SK-N-SH (cell line): ENCODE measurements around the gene HACD4. TPM values are rescaled to one million over a fixed set of nuclear protein-coding genes. Genes with fewer than 3 reads are reported as not detected.
"Not testable (repeated sequence)": the region's sequence is repeated elsewhere in the genome, so short reads cannot be mapped to it uniquely, and the experiment has no call there.

Experiments
- CTCF ChIA-PET: fragments of 300-600, 350-600 bp; formaldehyde crosslinking; extraction: SDS; loops from one replicate; lab custom pipeline; 2021; lab: Yijun Ruan, JAX
- POLR2A ChIA-PET: fragments of 350-600 bp; sonication (Branson Sonifier 250); formaldehyde crosslinking; extraction: SDS; loops from one replicate; lab custom pipeline; 2020; ENCODE audit warnings: antibody characterized with exemption, inconsistent platforms; lab: Yijun Ruan, JAX
- DNase-seq: peaks from one replicate; pipeline ENCODE4 v3.0.0; 2012
- H2AFZ ChIP-seq: fragments of 200-600 bp; sonication (generic); 2 replicates; pipeline ENCODE4 v1.8.1; 2016; ENCODE audit warnings: antibody characterized with exemption, mild to moderate bottlenecking, low read depth
- H3F3A ChIP-seq: fragments of 200-600 bp; sonication (generic); replicated peaks from 2 replicates; pipeline ENCODE3; 2016; ENCODE audit warnings: antibody characterized with exemption, mild to moderate bottlenecking; ENCODE audit not compliant: insufficient read depth
- H3K27ac ChIP-seq, 2 experiments: fragments of 200-500 bp in 1 of 2; fragments of 200-600 bp in 1 of 2; sonication (Bioruptor generic) in 1 of 2; sonication (generic), shearing (Covaris generic) in 1 of 2; 2 replicates each; pipeline versions ENCODE4 v1.5.1 to v1.6.1; 2014 to 2016; ENCODE audit warnings: low read depth in 2 of 2, inconsistent platforms in 1 of 2, low read length in 1 of 2, mild to moderate bottlenecking in 1 of 2, mixed read lengths in 1 of 2
- H3K27me3 ChIP-seq: fragments of 200-600 bp; sonication (generic), shearing (Covaris generic); 2 replicates; pipeline ENCODE4 v1.6.1; 2016; ENCODE audit warnings: mixed run types; ENCODE audit not compliant: insufficient read depth
- H3K36me3 ChIP-seq, 2 experiments: fragments of 200-500 bp in 1 of 2; fragments of 200-600 bp in 1 of 2; sonication (Bioruptor generic) in 1 of 2; sonication (generic) in 1 of 2; replicated peaks in 1 of 2; 2 replicates each; pipeline versions ENCODE3 to v1.5.1; 2014 to 2016; ENCODE audit warnings: low read length in 1 of 2, mild to moderate bottlenecking in 1 of 2; ENCODE audit not compliant: insufficient read depth in 2 of 2, control insufficient read depth in 1 of 2
- H3K4me1 ChIP-seq, 2 experiments: fragments of 200-500 bp in 1 of 2; fragments of 200-600 bp in 1 of 2; sonication (Bioruptor generic) in 1 of 2; sonication (generic), shearing (Covaris generic) in 1 of 2; 2 replicates each; pipeline versions ENCODE4 v1.5.1 to v1.6.1; 2014 to 2016; ENCODE audit warnings: low read depth in 1 of 2, low read length in 1 of 2, mixed run types in 1 of 2; ENCODE audit not compliant: insufficient read depth in 2 of 2, control insufficient read depth in 1 of 2
- H3K4me2 ChIP-seq: fragments of 200-600 bp; sonication (generic), shearing (Covaris generic); 2 replicates; pipeline ENCODE4 v1.6.1; 2017; ENCODE audit warnings: mixed run types
- H3K4me3 ChIP-seq, 2 experiments: fragments of 200-500 bp in 1 of 2; fragments of 200-600 bp in 1 of 2; sonication (Bioruptor generic) in 1 of 2; sonication (generic), shearing (Covaris generic) in 1 of 2; 2 replicates each; pipeline versions ENCODE4 v1.5.1 to v1.8.1; 2014 to 2016; ENCODE audit warnings: low read depth in 2 of 2, inconsistent platforms in 1 of 2, low read length in 1 of 2, mild to moderate bottlenecking in 1 of 2, mixed read lengths in 1 of 2, moderate library complexity in 1 of 2
- H3K79me2 ChIP-seq: fragments of 200-600 bp; sonication (generic); 2 replicates; pipeline ENCODE4 v1.8.1; 2017; ENCODE audit warnings: mild to moderate bottlenecking; ENCODE audit not compliant: insufficient read depth
- H3K9ac ChIP-seq: fragments of 200-600 bp; sonication (generic); 2 replicates; pipeline ENCODE4 v1.6.1; 2017; ENCODE audit warnings: mixed run types
- H3K9me2 ChIP-seq: fragments of 200-600 bp; sonication (generic); 2 replicates; pipeline ENCODE4 v1.6.1; 2017; ENCODE audit warnings: mixed run types
- H3K9me3 ChIP-seq: fragments of 200-600 bp; sonication (generic); 2 replicates; pipeline ENCODE4 v1.6.1; 2017; ENCODE audit warnings: mixed run types, mild to moderate bottlenecking, moderate library complexity
- H4K20me1 ChIP-seq: fragments of 200-600 bp; sonication (generic); 2 replicates; pipeline ENCODE4 v1.6.1; 2017; ENCODE audit warnings: mild to moderate bottlenecking, mixed run types; ENCODE audit not compliant: insufficient read depth
- EZH2phosphoT487 ChIP-seq: fragments of 200-600 bp; sonication (generic); IDR thresholded peaks from 2 replicates; pipeline ENCODE4 v1.6.1; 2017; ENCODE audit warnings: low read depth, mixed run types, mild to moderate bottlenecking, antibody characterized with exemption, moderate library complexity, borderline replicate concordance
- GATA2 ChIP-seq: sonication (generic); formaldehyde crosslinking; IDR thresholded peaks from 2 replicates; pipeline ENCODE4 v1.5.0; 2020; ENCODE audit warnings: mild to moderate bottlenecking, missing genetic modification reagents
- MEF2A ChIP-seq: IDR thresholded peaks from 2 replicates; pipeline ENCODE4 v1.4.0; 2012; ENCODE audit warnings: low read depth, borderline replicate concordance
- RCOR1 ChIP-seq: fragments of 150-350 bp; IDR thresholded peaks from 2 replicates; pipeline ENCODE4 v1.6.1; 2017; ENCODE audit warnings: antibody characterized with exemption, low read length
- SIN3A ChIP-seq: IDR thresholded peaks from 2 replicates; pipeline ENCODE4 v1.6.1; 2012; ENCODE audit warnings: low read depth, mild to moderate bottlenecking, low read length, moderate library complexity, borderline replicate concordance
- WGBS: methylation state at CpG from one replicate; pipeline ENCODE4 v1.1.6; 2017; ENCODE audit warnings: low lambda C conversion rate; 5-methylcytosine and 5-hydroxymethylcytosine counted together
- polyA plus RNA-seq, 3 experiments: library from polyadenylated mRNA; depleted of rRNA; stranded (reverse); fragments of >200 nt; gene quantifications; 2 replicates each; pipeline ENCODE4 v1.2.3, GENCODE V29; 2012
- TF ChIP-seq, protein P1 (sequence below): fragments of 150-350 bp; IDR thresholded peaks from 2 replicates; pipeline ENCODE4 v1.6.1; 2017; ENCODE audit warnings: antibody characterized with exemption, low read length, low read depth, borderline replicate concordance
- TF ChIP-seq, protein P2 (sequence below): IDR thresholded peaks from 2 replicates; pipeline ENCODE4 v1.4.0; 2012; ENCODE audit warnings: low read depth, borderline replicate concordance
- TF ChIP-seq, protein P3 (sequence below): IDR thresholded peaks from 2 replicates; pipeline ENCODE4 v1.4.0; 2012; ENCODE audit warnings: low read depth

The HACD4 gene
- polyA plus RNA-seq, 1 of the 3 experiments (the other 2 are of a cell fraction): under 0.01 TPM

DNA sequence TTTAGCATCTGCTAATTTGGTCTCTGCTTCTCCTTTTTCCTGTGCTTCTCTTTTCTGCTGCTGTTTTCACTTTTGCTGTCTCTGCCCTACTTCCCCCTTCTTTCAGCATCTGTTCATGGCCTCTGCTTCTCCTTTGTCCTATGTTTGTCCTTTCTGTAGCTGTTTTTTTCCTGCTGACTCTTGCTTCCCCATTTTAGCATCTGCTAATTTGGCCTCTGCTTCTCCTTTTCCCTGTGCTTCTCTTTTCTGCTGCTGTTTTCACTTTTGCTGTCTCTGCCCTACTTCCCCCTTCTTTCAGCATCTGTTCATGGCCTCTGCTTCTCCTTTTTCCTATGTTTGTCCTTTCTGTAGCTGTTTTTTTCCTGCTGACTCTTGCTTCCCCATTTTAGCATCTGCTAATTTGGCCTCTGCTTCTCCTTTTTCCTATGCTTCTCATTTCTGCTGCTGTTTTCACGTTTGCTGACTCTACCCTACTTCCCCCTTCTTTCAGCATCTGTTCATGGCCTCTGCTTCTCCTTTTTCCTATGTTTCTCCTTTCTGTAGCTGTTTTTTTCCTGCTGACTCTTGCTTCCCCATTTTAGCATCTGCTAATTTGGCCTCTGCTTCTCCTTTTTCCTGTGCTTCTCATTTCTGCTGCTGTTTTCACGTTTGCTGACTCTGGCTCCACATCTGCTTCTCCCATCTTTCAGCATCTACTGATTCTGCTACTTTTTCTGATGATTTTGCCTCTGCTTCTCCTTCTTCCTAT lies 57.1 kb downstream of the HACD4 start:
- H3K27me3 ChIP-seq, H3K79me2 ChIP-seq, H3K4me3 ChIP-seq, H3K4me2 ChIP-seq, H3K9me2 ChIP-seq, H3F3A ChIP-seq, H3K27ac ChIP-seq, H2AFZ ChIP-seq, CTCF ChIA-PET, H3K9me3 ChIP-seq, POLR2A ChIA-PET, H3K9ac ChIP-seq, H4K20me1 ChIP-seq, H3K4me1 ChIP-seq, DNase-seq: not testable (repeated sequence)
- H3K36me3 ChIP-seq: peaks cover 14% of the 10 kb centered on the region in 2 experiments
- WGBS: 72% methylated on average over 2 of the region's 2 CpGs

DNA sequence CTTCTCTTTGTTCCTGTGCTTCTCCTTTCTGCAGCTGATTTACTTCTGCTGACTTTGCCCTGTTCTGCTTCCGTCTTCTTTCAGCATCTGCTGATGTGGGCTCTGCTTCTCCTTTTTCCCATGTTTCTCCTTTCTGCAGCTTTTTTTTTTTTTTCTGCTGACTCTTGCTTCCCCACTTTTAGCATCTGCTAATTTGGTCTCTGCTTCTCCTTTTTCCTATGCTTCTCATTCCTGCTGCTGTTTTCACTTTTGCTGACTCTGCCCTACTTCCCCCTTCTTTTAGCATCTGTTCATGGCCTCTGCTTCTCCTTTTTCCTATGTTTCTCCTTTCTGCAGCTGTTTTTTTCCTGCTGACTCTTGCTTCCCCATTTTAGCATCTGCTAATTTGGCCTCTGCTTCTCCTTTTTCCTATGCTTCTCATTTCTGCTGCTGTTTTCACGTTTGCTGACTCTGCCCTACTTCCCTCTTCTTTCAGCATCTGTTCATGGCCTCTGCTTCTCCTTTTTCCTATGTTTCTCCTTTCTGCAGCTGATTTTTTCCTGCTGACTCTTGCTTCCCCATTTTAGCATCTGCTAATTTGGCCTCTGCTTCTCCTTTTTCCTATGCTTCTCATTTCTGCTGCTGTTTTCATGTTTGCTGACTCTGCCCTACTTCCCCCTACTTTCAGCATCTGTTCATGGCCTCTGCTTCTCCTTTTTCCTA lies 58.0 kb downstream of the HACD4 start:
- H3K4me3 ChIP-seq, H3K4me1 ChIP-seq, H3K79me2 ChIP-seq, H3K9me2 ChIP-seq, H3K4me2 ChIP-seq, H3K27ac ChIP-seq, H3F3A ChIP-seq, DNase-seq, H3K9me3 ChIP-seq, H3K27me3 ChIP-seq, CTCF ChIA-PET, H2AFZ ChIP-seq, POLR2A ChIA-PET, H4K20me1 ChIP-seq, H3K9ac ChIP-seq: not testable (repeated sequence)
- peaks cover 14 to 17% of the 10 kb centered on the region in 2 experiments for H3K36me3 ChIP-seq
- 87% methylated on average over 2 of the region's 2 CpGs for WGBS

DNA sequence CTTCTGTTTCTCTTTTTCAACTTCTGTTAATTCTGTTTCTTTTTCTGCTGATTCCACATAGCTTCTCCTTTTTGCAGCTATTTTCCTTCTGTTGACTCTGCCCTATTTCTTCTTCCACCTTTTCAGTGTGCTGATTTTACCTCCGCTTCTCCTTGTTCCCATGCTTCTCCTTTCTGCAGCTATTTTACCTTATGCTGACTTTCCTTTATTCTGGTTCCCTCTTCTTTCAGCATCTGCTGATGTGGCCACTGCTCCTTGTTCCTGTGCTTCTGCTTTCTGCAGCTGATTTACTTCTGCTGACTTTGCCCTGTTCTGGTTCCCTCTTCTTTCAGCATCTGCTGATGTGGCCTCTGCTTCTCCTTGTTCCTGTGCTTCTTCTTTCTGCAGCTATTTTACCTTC lies 58.8 kb downstream of the HACD4 start:
- 95% methylated on average over 1 of the region's 1 CpG for WGBS
- no peak overlapping the region for H2AFZ ChIP-seq
- CTCF ChIA-PET: no interaction called here

More for the DNA sequence above, 58.8 kb downstream of the HACD4 start:
- POLR2A ChIA-PET: no interaction called here
- Histone ChIP-seq H3K4me2 (no peak overlapping the region), H3K9ac (no peak overlapping the region), H3K4me3 (no peak overlapping the region), H3F3A (peaks cover 3% of the 10 kb centered on the region), H3K79me2 (no peaks in the 10 kb centered on the region), H3K9me3 (no peaks in the 10 kb centered on the region; the same call in 1 of the 2 replicates), H3K36me3 (peaks cover 14 to 17% of the 10 kb centered on the region in 2 experiments), H3K27ac (no peak overlapping the region), H3K9me2 (no peaks in the 10 kb centered on the region), H3K27me3 (no peaks in the 10 kb centered on the region), H3K4me1 (no peaks in the 10 kb centered on the region), H4K20me1 (no peaks in the 10 kb centered on the region)
- TF ChIP-seq, protein P1, sequence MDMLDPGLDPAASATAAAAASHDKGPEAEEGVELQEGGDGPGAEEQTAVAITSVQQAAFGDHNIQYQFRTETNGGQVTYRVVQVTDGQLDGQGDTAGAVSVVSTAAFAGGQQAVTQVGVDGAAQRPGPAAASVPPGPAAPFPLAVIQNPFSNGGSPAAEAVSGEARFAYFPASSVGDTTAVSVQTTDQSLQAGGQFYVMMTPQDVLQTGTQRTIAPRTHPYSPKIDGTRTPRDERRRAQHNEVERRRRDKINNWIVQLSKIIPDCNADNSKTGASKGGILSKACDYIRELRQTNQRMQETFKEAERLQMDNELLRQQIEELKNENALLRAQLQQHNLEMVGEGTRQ: no peak
- TF ChIP-seq EZH2phosphoT487: no peak
- TF ChIP-seq SIN3A: no peak
- TF ChIP-seq MEF2A: no peak
- no peak for TF ChIP-seq RCOR1
- TF ChIP-seq, protein P2, sequence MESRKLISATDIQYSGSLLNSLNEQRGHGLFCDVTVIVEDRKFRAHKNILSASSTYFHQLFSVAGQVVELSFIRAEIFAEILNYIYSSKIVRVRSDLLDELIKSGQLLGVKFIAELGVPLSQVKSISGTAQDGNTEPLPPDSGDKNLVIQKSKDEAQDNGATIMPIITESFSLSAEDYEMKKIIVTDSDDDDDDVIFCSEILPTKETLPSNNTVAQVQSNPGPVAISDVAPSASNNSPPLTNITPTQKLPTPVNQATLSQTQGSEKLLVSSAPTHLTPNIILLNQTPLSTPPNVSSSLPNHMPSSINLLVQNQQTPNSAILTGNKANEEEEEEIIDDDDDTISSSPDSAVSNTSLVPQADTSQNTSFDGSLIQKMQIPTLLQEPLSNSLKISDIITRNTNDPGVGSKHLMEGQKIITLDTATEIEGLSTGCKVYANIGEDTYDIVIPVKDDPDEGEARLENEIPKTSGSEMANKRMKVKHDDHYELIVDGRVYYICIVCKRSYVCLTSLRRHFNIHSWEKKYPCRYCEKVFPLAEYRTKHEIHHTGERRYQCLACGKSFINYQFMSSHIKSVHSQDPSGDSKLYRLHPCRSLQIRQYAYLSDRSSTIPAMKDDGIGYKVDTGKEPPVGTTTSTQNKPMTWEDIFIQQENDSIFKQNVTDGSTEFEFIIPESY: no peak
- TF ChIP-seq, protein P3, sequence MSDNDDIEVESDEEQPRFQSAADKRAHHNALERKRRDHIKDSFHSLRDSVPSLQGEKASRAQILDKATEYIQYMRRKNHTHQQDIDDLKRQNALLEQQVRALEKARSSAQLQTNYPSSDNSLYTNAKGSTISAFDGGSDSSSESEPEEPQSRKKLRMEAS: no peak
- TF ChIP-seq GATA2: no peak
- DNase-seq: no peak
